T-cell (primary cell): ENCODE data around the gene PPP1R14D. TPM values are rescaled to one million over a fixed set of nuclear protein-coding genes. Genes with fewer than 3 reads are reported as not detected.

Experiments used
- ATAC-seq, 4 experiments: fragments of 200-7000 bp in 3 of 4; fragments of 150-1000 bp in 1 of 4; cut with Tn5 transposase; replicated peaks in 1 of 4; 1 replicate in 3 of 4; 2 replicates in 1 of 4; pipeline ENCODE4 v1.10.0; 2021; ENCODE audit warnings: moderate library complexity in 3 of 4, mild to moderate bottlenecking in 2 of 4, moderate number of reproducible peaks in 1 of 4
- CTCF ChIA-PET, 2 donors: fragments of 300-600 bp; sonication (Branson Sonifier 250); formaldehyde crosslinking; loops; one replicate each; lab custom pipeline; 2022; ENCODE audit warnings: antibody characterized with exemption in 2 of 2; lab: Charles Lee
- POLR2A ChIA-PET, 2 donors: fragments of 300-600 bp; sonication (Branson Sonifier 250); formaldehyde crosslinking; loops; one replicate each; lab custom pipeline; 2022; ENCODE audit warnings: antibody characterized with exemption in 2 of 2; lab: Charles Lee
- DNase-seq, 35 experiments: peaks; one replicate each; pipeline versions ENCODE4 v3.0.0 to v3.0.0-alpha.2; 2013 to 2023
- H3K27ac ChIP-seq: one replicate; pipeline ENCODE4 v1.5.1; 2013; ENCODE audit warnings: low read length
- H3K27me3 ChIP-seq, 2 experiments: replicated peaks in 1 of 2; 1 replicate in 1 of 2; 2 replicates in 1 of 2; pipeline versions ENCODE4 v1.6.1 to v1.7.0; 2013; ENCODE audit warnings: low read length in 1 of 2, mixed read lengths in 1 of 2; ENCODE audit not compliant: control insufficient read depth in 2 of 2, insufficient read depth in 2 of 2; ENCODE audit errors: extremely low read depth in 1 of 2
- H3K36me3 ChIP-seq, 2 donors: 1 replicate in 1 of 2; 2 replicates in 1 of 2; pipeline versions ENCODE4 v1.6.1 to v1.7.0; 2013; ENCODE audit warnings: low read length in 1 of 2; ENCODE audit not compliant: control insufficient read depth in 2 of 2, insufficient read depth in 1 of 2; ENCODE audit errors: extremely low read depth in 1 of 2
- H3K4me1 ChIP-seq, 2 experiments: 1 replicate in 1 of 2; 2 replicates in 1 of 2; pipeline versions ENCODE4 v1.6.1 to v1.7.0; 2013; ENCODE audit warnings: low read length in 2 of 2, mixed read lengths in 1 of 2; ENCODE audit not compliant: insufficient read depth in 2 of 2, control insufficient read depth in 1 of 2; ENCODE audit errors: extremely low read depth in 1 of 2
- H3K4me3 ChIP-seq, 2 donors: 1 replicate in 1 of 2; 2 replicates in 1 of 2; pipeline versions ENCODE4 v1.5.1 to v1.7.0; 2013; ENCODE audit warnings: mild to moderate bottlenecking in 2 of 2, low read length in 1 of 2, moderate library complexity in 1 of 2; ENCODE audit not compliant: control insufficient read depth in 1 of 2; ENCODE audit errors: extremely low read depth in 1 of 2
- H3K9me3 ChIP-seq: 2 replicates; pipeline ENCODE4 v1.7.0; 2013
- H3K27ac Mint-ChIP-seq, 2 donors: one replicate each; pipeline ENCODE4 v1.8.0; 2020 to 2021; ENCODE audit warnings: mild to moderate bottlenecking in 2 of 2, mixed read lengths in 2 of 2
- H3K27me3 Mint-ChIP-seq, 2 donors: one replicate each; pipeline ENCODE4 v1.8.0; 2021 to 2022; ENCODE audit warnings: mixed read lengths in 2 of 2
- H3K36me3 Mint-ChIP-seq: one replicate; pipeline ENCODE4 v1.8.0; 2021; ENCODE audit warnings: mixed read lengths
- H3K4me1 Mint-ChIP-seq, 3 donors: one replicate each; pipeline ENCODE4 v1.8.0; 2020 to 2022; ENCODE audit warnings: mixed read lengths in 3 of 3, mild to moderate bottlenecking in 1 of 3
- H3K4me3 Mint-ChIP-seq, 3 donors: one replicate each; pipeline ENCODE4 v1.8.0; 2020 to 2022; ENCODE audit warnings: mild to moderate bottlenecking in 3 of 3, mixed read lengths in 3 of 3, moderate library complexity in 3 of 3
- H3K9me3 Mint-ChIP-seq, 3 donors: one replicate each; pipeline ENCODE4 v1.8.0; 2020 to 2022; ENCODE audit warnings: mixed read lengths in 3 of 3
- WGBS: methylation state at CpG from one replicate; pipeline ENCODE4 v1.1.5; 2013; ENCODE audit warnings: missing lambda C conversion rate; ENCODE audit not compliant: insufficient coverage; 5-methylcytosine and 5-hydroxymethylcytosine counted together
- total RNA-seq, 35 experiments: library from RNA in 6 of 35; stranded (reverse) in 6 of 35; fragments of 120-200 nt in 1 of 35; gene quantifications; one replicate each; pipeline versions ENCODE4 v1.2.1 to v1.2.4 and lab custom pipeline; 2013 to 2026

Gene PPP1R14D
- total RNA-seq, 5 donors from 2014 or later (not counting 1 experiment from before 2014, with no cell fraction given), result not detected

DNA sequence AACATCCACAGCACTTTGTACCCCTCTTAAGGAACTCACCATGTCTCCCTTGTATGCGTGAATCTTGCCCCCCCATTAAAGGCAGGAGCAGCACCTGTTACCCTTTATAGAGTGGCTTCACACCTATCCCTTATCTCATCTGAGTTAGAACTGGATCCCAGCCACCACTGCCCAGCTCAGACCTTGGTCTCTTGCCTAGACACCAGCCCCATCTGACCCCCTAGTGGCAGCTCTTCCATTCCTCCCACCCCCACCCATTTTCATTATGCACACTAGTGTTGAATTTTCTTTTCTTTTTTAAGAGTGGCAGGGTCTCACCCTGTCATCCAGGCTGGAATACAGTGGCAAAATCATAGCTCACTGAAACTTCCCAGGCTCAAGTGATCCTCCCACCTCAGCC, 24.8 kb downstream of the PPP1R14D start:
- Histone ChIP-seq H3K36me3 (peaks cover 9 to 10% of the 10 kb centered on the region in 2 donors), H3K4me3 (no peak overlapping the region), H3K9me3 (no peaks in the 10 kb centered on the region), H3K4me1 (peaks cover 14 to 22% of the 10 kb centered on the region in 2 experiments), H3K27me3 (no peaks in the 10 kb centered on the region), H3K27ac (no peak overlapping the region)
- ATAC-seq (no peak), DNase-seq (no peak)
- peaks cover 41 to 49% (median 44%) of the 10 kb centered on the region in 3 donors for H3K4me1 Mint-ChIP-seq
- ChIA-PET CTCF (interaction anchor here (0.6 kb wide), 3 partner anchors 17 to 388 kb away, joined by 3 to 6 read pairs (median 3); no protein-coding TSS in a partner anchor), POLR2A (interaction anchor here (0.6 to 0.7 kb wide), 3 partner anchors 209 to 993 kb away, joined by 3 to 9 read pairs (median 4); no protein-coding TSS in a partner anchor)
- H3K4me3 Mint-ChIP-seq, result no peak overlapping the region
- 75% methylated on average over 1 of the region's 1 CpG for WGBS
- peaks cover 20% of the 10 kb centered on the region for H3K36me3 Mint-ChIP-seq
- no peak overlapping the region for H3K27ac Mint-ChIP-seq
- H3K9me3 Mint-ChIP-seq, result no peaks in the 10 kb centered on the region
- no peaks in the 10 kb centered on the region for H3K27me3 Mint-ChIP-seq

- WGBS, result 100% methylated on average over 1 of the region's 2 CpGs
- no peaks in the 10 kb centered on the region for H3K27me3 ChIP-seq
- no peak for ATAC-seq
- H3K36me3 ChIP-seq, result peaks cover 9 to 10% of the 10 kb centered on the region in 2 donors
- H3K4me3 ChIP-seq, result no peak overlapping the region
- H3K4me1 Mint-ChIP-seq, result peaks cover 42 to 51% (median 43%) of the 10 kb centered on the region in 3 donors
- POLR2A ChIA-PET, result interaction anchor here in 1 of 2 donors (0.7 kb wide), 1 partner anchor 35 kb away, joined by 18 read pairs; no protein-coding TSS in a partner anchor
- H3K4me1 ChIP-seq, result peaks cover 11 to 16% of the 10 kb centered on the region in 2 experiments
- H3K4me3 Mint-ChIP-seq, result no peak overlapping the region
- H3K27me3 Mint-ChIP-seq, result no peaks in the 10 kb centered on the region
- no peaks in the 10 kb centered on the region for H3K9me3 ChIP-seq
- CTCF ChIA-PET, result interaction anchor here in 1 of 2 donors (0.7 kb wide), 1 partner anchor 34 kb away, joined by 8 read pairs; no protein-coding TSS in a partner anchor
- no peak for DNase-seq
- H3K9me3 Mint-ChIP-seq, result no peaks in the 10 kb centered on the region
- H3K27ac ChIP-seq, result no peak overlapping the region
- no peak overlapping the region for H3K27ac Mint-ChIP-seq
- H3K36me3 Mint-ChIP-seq, result peaks cover 26% of the 10 kb centered on the region
These were observed 25.4 kb downstream of the PPP1R14D start for GRCh38 chr15:40803076-40803475.

DNA sequence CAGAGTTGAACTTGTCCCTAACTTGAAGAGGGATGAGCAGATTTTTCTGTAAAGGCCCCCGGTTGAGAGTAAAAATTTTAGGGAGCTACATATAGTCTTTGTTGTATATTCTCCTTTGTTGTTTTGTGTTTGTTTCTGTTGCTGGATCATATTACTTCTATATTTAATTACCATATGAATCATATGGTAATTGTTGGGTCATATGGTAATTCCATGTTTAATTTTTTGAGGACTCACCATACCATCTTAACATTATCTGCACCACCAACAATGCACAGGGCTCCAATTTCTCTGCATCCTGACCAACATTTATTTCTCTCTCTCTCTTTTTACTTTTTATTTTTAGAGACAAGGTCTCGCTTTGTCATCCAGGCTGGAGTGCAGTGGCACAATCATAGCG, 29.0 kb downstream of the PPP1R14D start:
- H3K27me3 ChIP-seq, result no peaks in the 10 kb centered on the region
- H3K4me1 Mint-ChIP-seq, result peaks cover 38 to 49% (median 44%) of the 10 kb centered on the region in 3 donors
- peaks cover 34% of the 10 kb centered on the region for H3K36me3 Mint-ChIP-seq
- no peak for ATAC-seq
- no peaks in the 10 kb centered on the region for H3K27me3 Mint-ChIP-seq
- H3K9me3 Mint-ChIP-seq, result no peaks in the 10 kb centered on the region
- 100% methylated on average over 1 of the region's 3 CpGs for WGBS
- POLR2A ChIA-PET, result interaction anchor here in 1 of 2 donors (0.7 kb wide), 1 partner anchor 72 kb away, joined by 15 read pairs; no protein-coding TSS in a partner anchor
- H3K4me3 ChIP-seq, result no peak overlapping the region
- no peak for DNase-seq
- peaks cover 10 to 12% of the 10 kb centered on the region in 2 donors for H3K36me3 ChIP-seq
- CTCF ChIA-PET, result interaction anchor here in 1 of 2 donors (0.7 kb wide), 1 partner anchor 208 kb away, joined by 3 read pairs; no protein-coding TSS in a partner anchor
- no peaks in the 10 kb centered on the region for H3K4me1 ChIP-seq
- H3K4me3 Mint-ChIP-seq, result no peak overlapping the region
- H3K9me3 ChIP-seq, result no peaks in the 10 kb centered on the region
- H3K27ac ChIP-seq, result no peak overlapping the region
- H3K27ac Mint-ChIP-seq, result no peak overlapping the region

- Histone ChIP-seq H3K9me3 (no peaks in the 10 kb centered on the region), H3K27ac (no peak overlapping the region), H3K27me3 (no peaks in the 10 kb centered on the region), H3K4me3 (no peak overlapping the region), H3K4me1 (no peaks in the 10 kb centered on the region), H3K36me3 (peaks cover under 1 to 20% of the 10 kb centered on the region in 2 donors)
- H3K36me3 Mint-ChIP-seq, result peaks cover 44% of the 10 kb centered on the region
- no peaks in the 10 kb centered on the region for H3K27me3 Mint-ChIP-seq
- POLR2A ChIA-PET, result interaction anchor here in 1 of 2 donors (0.7 kb wide), 1 partner anchor 25 kb away, joined by 8 read pairs; no protein-coding TSS in a partner anchor
- WGBS, result no CpG with 5 or more reads among the region's 5 CpGs
- no peak overlapping the region for H3K4me3 Mint-ChIP-seq
- peaks cover 24 to 38% (median 34%) of the 10 kb centered on the region in 3 donors for H3K4me1 Mint-ChIP-seq
- CTCF ChIA-PET, result interaction anchor here (0.7 to 0.9 kb wide), 2 partner anchors 44 to 62 kb away, joined by 3 to 15 read pairs; no protein-coding TSS in a partner anchor
- no peak overlapping the region for H3K27ac Mint-ChIP-seq
- no peaks in the 10 kb centered on the region for H3K9me3 Mint-ChIP-seq
- no peak for ATAC-seq
- DNase-seq, result no peak
These were observed 32.0 kb downstream of the PPP1R14D start for GRCh38 chr15:40796512-40796911.

- Histone ChIP-seq H3K27ac (no peak overlapping the region), H3K27me3 (no peaks in the 10 kb centered on the region), H3K4me1 (no peaks in the 10 kb centered on the region), H3K9me3 (no peaks in the 10 kb centered on the region), H3K36me3 (peaks cover 0 to 21% of the 10 kb centered on the region in 2 donors), H3K4me3 (no peak overlapping the region)
- WGBS, result 100% methylated on average over 1 of the region's 2 CpGs
- ChIA-PET CTCF (no interaction called here), POLR2A (no interaction called here)
- DNase-seq, result no peak
- Mint-ChIP-seq H3K36me3 (peaks cover 41% of the 10 kb centered on the region), H3K27ac (no peak overlapping the region), H3K27me3 (no peaks in the 10 kb centered on the region), H3K9me3 (no peaks in the 10 kb centered on the region), H3K4me1 (peaks cover 22 to 35% (median 29%) of the 10 kb centered on the region in 3 donors), H3K4me3 (no peak overlapping the region)
- ATAC-seq, result no peak
These were observed 32.5 kb downstream of the PPP1R14D start for GRCh38 chr15:40796041-40796440.

DNA sequence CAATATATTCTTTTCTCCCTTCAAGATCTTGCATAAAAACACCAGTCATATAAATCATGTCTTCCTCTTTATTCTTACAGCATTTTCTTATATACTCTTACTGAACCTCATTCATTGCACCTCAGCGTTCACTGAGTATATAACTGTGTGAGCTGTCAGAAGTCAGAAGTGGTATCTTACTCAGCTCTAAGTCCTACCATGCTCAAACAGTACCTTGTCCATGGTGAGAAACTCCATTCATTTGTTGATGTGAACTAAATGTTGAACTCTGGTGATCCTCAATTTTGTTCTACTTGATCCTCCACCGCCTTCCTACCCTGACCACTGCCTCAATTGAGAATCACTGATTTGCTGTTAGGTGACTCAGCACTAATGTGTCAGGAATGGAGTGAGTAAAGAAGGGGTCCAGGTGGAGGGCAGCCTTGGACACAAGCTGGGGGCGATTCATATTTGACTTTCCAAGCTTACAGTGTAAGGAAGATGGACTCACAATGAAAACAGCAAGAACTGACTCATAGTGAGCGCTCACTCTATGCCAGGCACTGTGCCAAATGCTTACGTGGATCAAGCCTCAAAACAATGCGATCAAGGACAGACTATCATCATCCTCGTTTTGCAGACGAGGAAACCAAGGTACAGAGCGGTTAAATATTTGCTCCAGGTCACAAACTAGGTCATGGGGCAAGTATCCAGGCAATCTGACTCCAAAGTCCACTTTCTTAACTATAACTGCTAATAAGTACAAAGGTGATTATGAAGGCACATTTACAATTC, 35.1 kb downstream of the PPP1R14D start:
- Histone ChIP-seq H3K27ac (no peak overlapping the region), H3K36me3 (peaks cover 0 to 16% of the 10 kb centered on the region in 2 donors), H3K4me1 (peaks cover 0 to 5% of the 10 kb centered on the region in 2 experiments), H3K4me3 (no peak overlapping the region), H3K27me3 (no peaks in the 10 kb centered on the region), H3K9me3 (no peaks in the 10 kb centered on the region)
- ATAC-seq, result no peak
- 64% methylated on average over 7 of the region's 9 CpGs for WGBS
- H3K36me3 Mint-ChIP-seq, result peaks cover 25% of the 10 kb centered on the region
- peaks cover 18 to 31% (median 25%) of the 10 kb centered on the region in 3 donors for H3K4me1 Mint-ChIP-seq
- no peak overlapping the region for H3K4me3 Mint-ChIP-seq
- POLR2A ChIA-PET, result interaction anchor here in 1 of 2 donors (0.7 kb wide), 1 partner anchor 1318 kb away, joined by 10 read pairs; no protein-coding TSS in a partner anchor
- no peaks in the 10 kb centered on the region for H3K9me3 Mint-ChIP-seq
- no peak for DNase-seq
- no peaks in the 10 kb centered on the region for H3K27me3 Mint-ChIP-seq
- CTCF ChIA-PET, result interaction anchor here in 1 of 2 donors (0.6 to 0.7 kb wide), 2 partner anchors 90 to 242 kb away, joined by 3 to 9 read pairs; no protein-coding TSS in a partner anchor
- no peak overlapping the region for H3K27ac Mint-ChIP-seq
